GM18858 (cell line): ENCODE measurements around the gene TNP2.
"Not testable (repeated sequence)": the region's sequence is repeated elsewhere in the genome, so short reads cannot be mapped to it uniquely, and the experiment has no call there.

Experiments
- ATAC-seq: cut with Tn5 transposase; IDR thresholded peaks from one replicate; pipeline ENCODE4 v1.9.1; 2021; ENCODE audit not compliant: unreplicated experiment

Gene TNP2

GRCh38 chr16:11220507-11220906 lies 48.6 kb downstream of the TNP2 start:
- ATAC-seq, result not testable (repeated sequence)

DNA sequence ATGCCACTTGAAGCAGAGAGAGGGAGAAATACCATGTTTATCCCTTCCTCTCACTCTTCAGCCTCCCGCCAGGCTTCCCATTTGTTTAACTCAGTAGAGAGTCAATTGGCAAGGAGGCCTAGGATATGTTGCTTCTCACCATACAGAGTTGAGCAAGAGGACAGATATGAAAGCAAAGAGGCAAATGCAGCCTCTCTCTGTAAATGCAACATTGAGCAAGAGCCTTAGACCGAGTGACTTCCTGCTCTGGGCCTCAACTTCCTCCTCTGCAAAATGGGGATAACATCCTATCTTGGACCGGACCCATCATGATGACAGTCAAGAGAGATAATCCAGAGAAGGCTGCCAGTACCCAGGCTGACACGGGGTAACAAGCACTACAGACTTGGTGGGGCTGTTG lies 49.9 kb downstream of the TNP2 start:
- ATAC-seq, result no peak

- no peak for ATAC-seq
These were observed 50.5 kb downstream of the TNP2 start for GRCh38 chr16:11218604-11218962.
